Fibroblast of pulmonary artery (primary cell): ENCODE results near the gene ZNF735.
"Not testable (repeated sequence)": the region's sequence is repeated elsewhere in the genome, so short reads cannot be mapped to it uniquely, and the experiment has no call there.

Source experiments
- DNase-seq: peaks from one replicate; pipeline ENCODE4 v3.0.0-alpha.2; 2010; ENCODE audit warnings: low read depth
- H3K4me3 ChIP-seq: replicated peaks from 2 replicates; pipeline ENCODE4 v1.5.1; 2011; ENCODE audit warnings: low read depth, mild to moderate bottlenecking, control low read depth, low read length, moderate library complexity
- CTCF ChIP-seq: IDR thresholded peaks from 2 replicates; pipeline ENCODE4 v1.5.1; 2011; ENCODE audit warnings: mild to moderate bottlenecking, control low read depth, low read length, inconsistent platforms; ENCODE audit errors: missing control alignments

ZNF735 gene

GRCh38 chr7:64223366-64223765, 16.4 kb downstream of the ZNF735 start:
- no peak for DNase-seq
- H3K4me3 ChIP-seq, result no peak overlapping the region
- no peak for TF ChIP-seq CTCF

GRCh38 chr7:64228174-64228573, 21.2 kb downstream of the ZNF735 start, which contains the start of gene ZNF679:
ZNF679 (plus strand) TSS chr7:64228474; CDS start chr7:64249118, 20,644 bp downstream.
- not testable (repeated sequence) for H3K4me3 ChIP-seq, DNase-seq

GRCh38 chr7:64266341-64266919, 59.4 kb downstream of the ZNF735 start:
- TF ChIP-seq CTCF, result no peak
- no peak for DNase-seq
- H3K4me3 ChIP-seq, result no peak overlapping the region
